KMS-11 (cell line): Measurements from ENCODE around the gene CCDC86.
"Not testable (repeated sequence)": the region's sequence is repeated elsewhere in the genome, so short reads cannot be mapped to it uniquely, and the experiment has no call there.

Source experiments
- H2AFZ ChIP-seq: fragments of 200-600 bp; sonication (generic); 2 replicates; pipeline ENCODE4 v1.6.1; 2016; ENCODE audit warnings: antibody characterized with exemption, mixed run types, low read depth
- H3K27ac ChIP-seq: fragments of 200-600 bp; sonication (generic); 2 replicates; pipeline ENCODE4 v1.6.1; 2016; ENCODE audit warnings: mild to moderate bottlenecking, mixed run types
- H3K27me3 ChIP-seq: fragments of 200-600 bp; sonication (generic); 2 replicates; pipeline ENCODE4 v1.6.1; 2017; ENCODE audit warnings: mild to moderate bottlenecking, low read depth, mixed run types, moderate library complexity; ENCODE audit not compliant: insufficient read depth
- H3K36me3 ChIP-seq: fragments of 200-600 bp; sonication (generic); 2 replicates; pipeline ENCODE4 v1.6.1; 2017; ENCODE audit warnings: mild to moderate bottlenecking, mixed run types; ENCODE audit not compliant: insufficient read depth
- H3K4me1 ChIP-seq: fragments of 200-600 bp; sonication (generic); 2 replicates; pipeline ENCODE4 v1.6.1; 2016; ENCODE audit warnings: mild to moderate bottlenecking, low read depth, mixed run types; ENCODE audit not compliant: poor library complexity, severe bottlenecking
- H3K4me2 ChIP-seq: fragments of 200-600 bp; sonication (generic); 2 replicates; pipeline ENCODE4 v1.7.0; 2016; ENCODE audit warnings: mild to moderate bottlenecking, mixed run types
- H3K4me3 ChIP-seq: fragments of 200-600 bp; sonication (generic); IDR thresholded peaks from 2 replicates; pipeline ENCODE4 v1.6.1; 2017; ENCODE audit warnings: low read depth, low read length, mixed read lengths; ENCODE audit not compliant: insufficient read depth
- H3K79me2 ChIP-seq: fragments of 200-600 bp; sonication (generic); 2 replicates; pipeline ENCODE4 v1.6.1; 2016; ENCODE audit warnings: low read depth, mixed run types; ENCODE audit not compliant: insufficient read depth
- H3K9ac ChIP-seq: fragments of 200-600 bp; sonication (generic); 2 replicates; pipeline ENCODE4 v1.6.1; 2016; ENCODE audit warnings: mild to moderate bottlenecking, mixed run types
- H4K20me1 ChIP-seq: fragments of 200-600 bp; sonication (generic); 2 replicates; pipeline ENCODE4 v1.6.1; 2016; ENCODE audit warnings: mild to moderate bottlenecking, mixed run types; ENCODE audit not compliant: insufficient read depth
- TF ChIP-seq, protein P1 (sequence below): fragments of 200-600 bp; sonication (generic); conservative IDR thresholded peaks from 2 replicates; pipeline ENCODE4 v1.6.1; 2017; ENCODE audit warnings: low read depth, mild to moderate bottlenecking, antibody characterized with exemption, low read length, moderate library complexity, mixed read lengths

Gene CCDC86

DNA sequence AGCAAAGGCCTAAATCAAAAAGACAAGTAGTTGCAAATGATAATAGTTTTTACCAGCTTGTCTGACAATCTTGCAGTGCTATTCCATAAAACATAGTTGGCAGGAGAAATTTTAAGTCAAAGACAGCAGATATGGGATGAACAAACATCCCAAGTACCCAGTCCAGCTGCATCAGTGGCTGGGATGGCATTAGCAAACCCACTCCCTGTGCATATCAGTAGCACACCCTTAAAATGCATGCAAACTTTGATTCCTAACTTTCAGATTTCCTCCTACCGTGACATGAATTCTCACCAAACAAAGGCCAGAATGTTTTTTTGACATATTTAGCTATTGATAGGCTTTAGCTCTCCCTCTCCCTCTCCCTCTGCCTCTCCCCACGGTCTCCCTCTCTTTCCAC, 27.8 kb upstream of the CCDC86 start:
- no peak overlapping the region for H3K9ac ChIP-seq
- no peaks in the 10 kb centered on the region for H3K27me3 ChIP-seq
- H4K20me1 ChIP-seq, result no peaks in the 10 kb centered on the region
- no peak overlapping the region for H2AFZ ChIP-seq
- no peak overlapping the region for H3K4me2 ChIP-seq
- H3K27ac ChIP-seq, result no peak overlapping the region
- no peaks in the 10 kb centered on the region for H3K4me1 ChIP-seq
- no peaks in the 10 kb centered on the region for H3K79me2 ChIP-seq
- no peak overlapping the region for H3K4me3 ChIP-seq
- H3K36me3 ChIP-seq, result no peaks in the 10 kb centered on the region
- TF ChIP-seq, protein P1, sequence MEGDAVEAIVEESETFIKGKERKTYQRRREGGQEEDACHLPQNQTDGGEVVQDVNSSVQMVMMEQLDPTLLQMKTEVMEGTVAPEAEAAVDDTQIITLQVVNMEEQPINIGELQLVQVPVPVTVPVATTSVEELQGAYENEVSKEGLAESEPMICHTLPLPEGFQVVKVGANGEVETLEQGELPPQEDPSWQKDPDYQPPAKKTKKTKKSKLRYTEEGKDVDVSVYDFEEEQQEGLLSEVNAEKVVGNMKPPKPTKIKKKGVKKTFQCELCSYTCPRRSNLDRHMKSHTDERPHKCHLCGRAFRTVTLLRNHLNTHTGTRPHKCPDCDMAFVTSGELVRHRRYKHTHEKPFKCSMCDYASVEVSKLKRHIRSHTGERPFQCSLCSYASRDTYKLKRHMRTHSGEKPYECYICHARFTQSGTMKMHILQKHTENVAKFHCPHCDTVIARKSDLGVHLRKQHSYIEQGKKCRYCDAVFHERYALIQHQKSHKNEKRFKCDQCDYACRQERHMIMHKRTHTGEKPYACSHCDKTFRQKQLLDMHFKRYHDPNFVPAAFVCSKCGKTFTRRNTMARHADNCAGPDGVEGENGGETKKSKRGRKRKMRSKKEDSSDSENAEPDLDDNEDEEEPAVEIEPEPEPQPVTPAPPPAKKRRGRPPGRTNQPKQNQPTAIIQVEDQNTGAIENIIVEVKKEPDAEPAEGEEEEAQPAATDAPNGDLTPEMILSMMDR, result no peak

DNA sequence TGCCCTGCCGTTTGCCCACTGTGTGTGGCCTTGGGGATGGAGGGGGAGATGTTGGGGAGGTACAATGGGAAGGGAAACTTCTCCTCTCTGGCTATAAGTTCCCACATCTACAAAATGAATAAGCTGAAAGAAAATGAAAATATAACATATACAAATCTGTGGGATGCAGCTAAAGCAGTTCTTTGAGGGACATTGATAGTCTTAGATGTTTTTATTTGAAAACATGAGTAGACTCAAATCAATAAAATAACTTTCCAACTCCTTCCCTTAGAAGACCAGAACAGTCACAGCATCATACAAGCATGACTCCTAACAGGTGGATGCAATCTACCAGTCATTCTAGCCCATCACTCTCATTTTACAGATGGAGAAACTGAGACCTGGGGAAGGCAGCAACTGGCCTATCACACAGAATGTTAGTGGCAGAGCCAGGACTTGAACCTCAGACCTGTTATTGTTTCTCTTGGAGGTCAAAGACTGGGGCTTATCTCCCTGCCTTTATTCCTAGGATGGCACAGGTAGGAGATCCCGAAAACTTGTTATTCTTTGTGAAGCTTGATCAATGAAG, 25.2 kb upstream of the CCDC86 start:
- no peak overlapping the region for H3K27ac ChIP-seq
- H3K4me1 ChIP-seq, result no peaks in the 10 kb centered on the region
- no peak overlapping the region for H3K4me2 ChIP-seq
- H3K4me3 ChIP-seq, result no peak overlapping the region
- H3K36me3 ChIP-seq, result no peaks in the 10 kb centered on the region
- no peaks in the 10 kb centered on the region for H3K27me3 ChIP-seq
- H3K79me2 ChIP-seq, result no peaks in the 10 kb centered on the region
- H3K9ac ChIP-seq, result no peak overlapping the region
- H2AFZ ChIP-seq, result no peak overlapping the region
- H4K20me1 ChIP-seq, result no peaks in the 10 kb centered on the region
- TF ChIP-seq, protein P1, result no peak

DNA sequence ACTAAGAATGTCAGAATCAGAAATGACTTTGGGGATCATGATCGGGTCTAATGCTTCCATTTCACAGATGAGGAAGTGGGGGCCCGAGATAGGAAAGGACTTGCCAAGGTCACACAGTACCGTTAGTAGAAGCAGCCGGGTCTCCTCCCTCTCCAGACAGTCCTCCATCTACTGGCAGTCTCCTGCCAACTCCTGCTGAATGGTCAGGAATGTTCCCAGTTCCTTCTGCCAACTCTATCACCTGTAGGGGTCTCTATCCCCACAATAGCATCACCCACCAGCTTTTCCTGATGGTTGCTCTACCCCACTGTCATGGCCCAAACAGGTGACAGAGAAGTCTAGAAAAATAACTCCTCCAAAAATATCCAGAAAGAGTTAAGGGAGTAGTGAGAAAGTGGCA, 23.9 kb upstream of the CCDC86 start:
- Histone ChIP-seq H3K36me3 (no peaks in the 10 kb centered on the region), H3K79me2 (no peaks in the 10 kb centered on the region), H3K4me3 (no peak overlapping the region), H3K4me1 (no peaks in the 10 kb centered on the region), H3K27me3 (no peaks in the 10 kb centered on the region), H3K9ac (no peak overlapping the region), H3K4me2 (no peak overlapping the region), H3K27ac (no peak overlapping the region), H2AFZ (no peak overlapping the region), H4K20me1 (no peaks in the 10 kb centered on the region)
- TF ChIP-seq, protein P1, result no peak

DNA sequence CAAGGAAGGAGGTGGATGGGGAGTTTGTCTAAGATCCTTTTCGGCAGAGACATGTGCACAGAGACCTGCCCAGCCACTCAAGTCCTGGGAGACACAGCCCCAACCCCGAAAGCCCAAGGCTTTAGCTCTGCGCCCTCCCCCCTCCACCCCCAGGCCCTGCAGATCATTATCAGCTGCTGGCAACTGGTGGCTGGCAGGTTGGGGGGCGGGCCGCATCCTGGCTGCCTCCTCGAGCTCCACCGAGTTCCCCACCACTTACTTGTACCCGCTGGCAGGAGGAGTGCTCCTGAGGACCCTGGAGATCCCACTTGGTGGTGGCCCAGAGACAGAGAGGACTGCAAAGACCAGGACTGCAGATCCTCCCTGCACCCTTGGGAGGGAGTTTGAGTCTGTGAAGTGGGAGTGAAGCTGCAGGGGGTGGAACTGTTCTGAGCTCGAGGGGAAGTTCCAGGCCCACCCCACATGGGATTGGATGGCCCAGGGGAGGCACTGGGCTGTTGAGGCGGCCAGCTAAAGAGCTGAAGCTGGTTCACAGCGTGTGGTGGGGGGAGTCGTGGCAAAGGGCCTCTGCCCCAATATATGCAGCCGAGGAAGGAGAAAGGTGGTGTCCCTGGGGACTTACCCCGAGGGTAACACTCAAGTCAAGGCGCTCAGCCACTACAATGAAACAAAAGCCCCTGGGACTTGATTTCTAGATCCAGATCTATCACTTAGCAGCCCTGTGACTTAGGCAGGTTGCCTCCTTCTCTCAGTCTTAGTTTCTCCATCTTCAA, 19.9 kb upstream of the CCDC86 start:
- Histone ChIP-seq H3K36me3 (no peaks in the 10 kb centered on the region), H3K79me2 (no peaks in the 10 kb centered on the region), H2AFZ (no peak overlapping the region), H3K27me3 (no peaks in the 10 kb centered on the region), H4K20me1 (no peaks in the 10 kb centered on the region), H3K9ac (no peak overlapping the region), H3K4me1 (no peaks in the 10 kb centered on the region), H3K4me2 (no peak overlapping the region), H3K27ac (no peak overlapping the region), H3K4me3 (no peak overlapping the region)
- TF ChIP-seq, protein P1, result no peak

DNA sequence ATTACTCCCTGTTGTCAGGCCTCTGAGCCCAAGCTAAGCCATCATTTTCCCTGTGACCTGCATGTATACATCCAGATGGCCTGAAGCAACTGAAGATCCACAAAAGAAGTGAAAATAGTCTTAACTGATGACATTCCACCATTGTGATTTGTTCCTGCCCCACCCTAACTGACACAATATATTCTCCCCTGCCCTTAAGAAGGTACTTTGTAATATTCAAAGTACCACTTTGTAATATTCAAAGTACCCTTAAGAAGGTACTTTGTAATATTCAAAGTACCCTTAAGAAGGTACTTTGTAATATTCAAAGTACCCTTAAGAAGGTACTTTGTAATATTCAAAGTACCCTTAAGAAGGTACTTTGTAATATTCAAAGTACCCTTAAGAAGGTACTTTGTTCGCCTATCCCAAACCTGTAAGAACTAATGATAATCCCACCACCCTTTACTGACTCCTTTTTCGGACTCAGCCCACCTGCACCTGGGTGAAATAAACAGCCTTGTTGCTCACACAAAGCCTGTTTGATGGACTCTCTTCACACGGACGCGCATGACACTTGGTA, 18.1 kb upstream of the CCDC86 start:
- not testable (repeated sequence) for H3K79me2 ChIP-seq, H3K4me1 ChIP-seq, H3K4me2 ChIP-seq, H4K20me1 ChIP-seq, H3K27me3 ChIP-seq, H3K36me3 ChIP-seq, H3K4me3 ChIP-seq, H3K9ac ChIP-seq, H3K27ac ChIP-seq, H2AFZ ChIP-seq
